ENCODE data around the gene CPED1. TPM values are rescaled to one million over a fixed set of nuclear protein-coding genes. Genes with fewer than 3 reads are reported as not detected.

The CPED1 gene
- total RNA-seq, 2 experiments from 2014 or later: not detected

DNA sequence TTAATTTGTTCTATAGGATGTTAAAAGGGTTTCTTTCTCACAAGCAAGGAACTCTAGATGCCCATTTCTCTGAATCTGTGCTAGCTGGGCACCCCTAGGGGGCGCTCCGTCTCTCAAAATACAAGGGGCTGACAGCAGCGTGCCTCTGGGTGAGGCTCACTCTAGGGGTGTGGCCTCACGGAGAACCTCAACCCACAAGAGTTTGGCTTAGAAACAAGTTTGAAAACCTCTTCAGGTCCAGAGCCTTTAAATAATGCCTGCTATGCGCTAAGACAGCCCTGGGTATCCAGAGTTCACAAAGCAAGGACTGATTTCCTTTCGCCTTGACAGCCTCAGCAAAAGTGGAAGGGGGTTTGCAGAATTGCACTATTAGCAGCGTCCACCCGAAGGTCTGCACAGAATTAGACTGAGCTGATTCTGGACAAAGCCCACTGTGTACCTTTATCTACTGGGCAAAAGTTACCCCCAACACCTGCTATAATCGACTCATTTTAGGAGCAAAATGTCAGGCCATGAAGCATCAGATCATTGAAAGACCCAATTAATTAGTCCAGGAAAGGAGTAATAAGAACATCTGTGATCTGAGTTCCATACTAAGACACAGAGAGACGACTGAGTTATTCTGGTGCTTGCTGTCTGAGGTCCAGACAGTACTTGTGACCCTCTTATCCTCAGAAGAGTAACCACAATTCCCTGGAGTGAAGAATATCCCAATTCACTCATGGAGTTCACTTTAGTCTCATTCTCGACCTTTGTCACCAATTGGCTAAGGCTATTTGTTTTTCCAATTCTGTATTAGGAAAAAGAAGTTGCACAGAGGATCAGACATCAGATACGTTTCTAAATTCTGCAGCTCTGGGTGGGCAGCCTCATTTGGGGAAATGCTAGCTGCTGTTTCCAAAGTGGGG, 574 bp upstream of the CPED1 start:
- TF ChIP-seq, protein P1, sequence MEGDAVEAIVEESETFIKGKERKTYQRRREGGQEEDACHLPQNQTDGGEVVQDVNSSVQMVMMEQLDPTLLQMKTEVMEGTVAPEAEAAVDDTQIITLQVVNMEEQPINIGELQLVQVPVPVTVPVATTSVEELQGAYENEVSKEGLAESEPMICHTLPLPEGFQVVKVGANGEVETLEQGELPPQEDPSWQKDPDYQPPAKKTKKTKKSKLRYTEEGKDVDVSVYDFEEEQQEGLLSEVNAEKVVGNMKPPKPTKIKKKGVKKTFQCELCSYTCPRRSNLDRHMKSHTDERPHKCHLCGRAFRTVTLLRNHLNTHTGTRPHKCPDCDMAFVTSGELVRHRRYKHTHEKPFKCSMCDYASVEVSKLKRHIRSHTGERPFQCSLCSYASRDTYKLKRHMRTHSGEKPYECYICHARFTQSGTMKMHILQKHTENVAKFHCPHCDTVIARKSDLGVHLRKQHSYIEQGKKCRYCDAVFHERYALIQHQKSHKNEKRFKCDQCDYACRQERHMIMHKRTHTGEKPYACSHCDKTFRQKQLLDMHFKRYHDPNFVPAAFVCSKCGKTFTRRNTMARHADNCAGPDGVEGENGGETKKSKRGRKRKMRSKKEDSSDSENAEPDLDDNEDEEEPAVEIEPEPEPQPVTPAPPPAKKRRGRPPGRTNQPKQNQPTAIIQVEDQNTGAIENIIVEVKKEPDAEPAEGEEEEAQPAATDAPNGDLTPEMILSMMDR (IDR thresholded peaks at IDR 0.05): peak; percentile 88
- ChIA-PET POLR2A (no interaction called here), CTCF (interaction anchor here (0.7 to 5.7 kb wide), 27 partner anchors 9 to 459 kb away, joined by 3 to 38 read pairs (median 4); no protein-coding TSS in a partner anchor)
- Mint-ChIP-seq H3K4me1 (ENCODE audit: low read depth) (peaks cover 10% of the 10 kb centered on the region), H3K4me3 (peak overlapping the region; percentile 57), H3K27me3 (peaks cover 51% of the 10 kb centered on the region), H3K27ac (no peak overlapping the region), H3K9me3 (no peaks in the 10 kb centered on the region), H3K36me3 (ENCODE audit: low read depth) (no peaks in the 10 kb centered on the region)
- DNase-seq: peak; percentile 92
- intact Hi-C loops (cut with micrococcal nuclease): loop anchor here (1.0 to 2.0 kb wide), 2 partner anchors 93 to 119 kb away; no protein-coding TSS in a partner anchor
- peak; percentile 98 for ATAC-seq

DNA sequence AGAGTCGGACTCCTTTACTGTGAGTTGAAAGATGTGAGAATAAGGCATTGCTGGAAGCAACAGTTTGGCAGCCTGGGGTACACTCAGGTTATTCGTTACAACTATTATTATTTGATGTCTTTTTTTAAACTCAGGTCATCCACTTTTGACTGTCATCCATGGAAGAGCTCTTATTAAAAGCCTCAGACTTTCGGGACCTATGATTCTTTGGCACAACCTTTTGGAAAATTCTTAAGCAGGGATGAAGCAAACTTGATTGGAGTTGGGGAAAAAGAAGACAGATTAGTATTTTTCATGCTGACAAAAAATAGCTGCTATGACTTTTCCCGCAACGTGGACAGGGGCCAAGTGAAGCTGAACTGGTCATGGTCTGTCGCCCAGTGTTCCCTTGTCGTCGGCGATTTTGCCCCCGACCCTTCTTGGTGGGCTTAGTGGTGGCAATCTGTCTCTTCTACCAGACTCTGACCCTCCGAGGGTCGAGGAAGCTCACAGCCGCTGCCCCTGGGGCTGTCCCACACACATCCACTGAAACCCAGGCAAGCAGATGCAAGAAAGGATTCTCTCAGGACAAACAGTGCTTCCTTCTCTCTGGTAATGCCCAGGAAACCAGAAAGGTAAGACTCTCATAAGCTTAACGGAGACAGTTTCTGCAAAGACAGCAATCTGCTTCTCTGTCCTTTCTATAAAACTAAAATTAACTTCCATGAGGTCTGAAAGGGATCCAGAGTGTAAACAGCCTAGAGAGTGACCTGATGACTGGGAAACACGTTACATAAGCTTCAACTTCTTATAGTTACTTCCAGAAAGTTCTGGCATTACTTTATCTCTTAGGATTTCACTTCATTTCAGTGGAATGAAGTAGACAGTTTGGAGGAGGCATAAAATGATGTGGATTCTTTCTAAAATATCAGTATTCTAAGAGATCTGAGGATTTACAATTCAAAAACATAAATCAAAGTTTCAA, 1.0 kb downstream of the CPED1 start:
- CTCF ChIA-PET: interaction anchor here (0.7 to 5.7 kb wide), 7 partner anchors 10 to 124 kb away, joined by 3 to 38 read pairs (median 3); no protein-coding TSS in a partner anchor
- ATAC-seq: no peak
- Mint-ChIP-seq H3K27me3 (peaks cover 48% of the 10 kb centered on the region), H3K9me3 (no peaks in the 10 kb centered on the region), H3K36me3 (ENCODE audit: low read depth) (no peaks in the 10 kb centered on the region), H3K4me3 (no peak overlapping the region), H3K4me1 (ENCODE audit: low read depth) (peaks cover 10% of the 10 kb centered on the region), H3K27ac (no peak overlapping the region)
- POLR2A ChIA-PET: interaction anchor here (0.9 kb wide), 1 partner anchor 38 kb away, joined by 4 read pairs; no protein-coding TSS in a partner anchor
- intact Hi-C loops (cut with micrococcal nuclease): no loop called here
- TF ChIP-seq, protein P1 (IDR thresholded peaks at IDR 0.05): no peak
- DNase-seq: no peak

DNA sequence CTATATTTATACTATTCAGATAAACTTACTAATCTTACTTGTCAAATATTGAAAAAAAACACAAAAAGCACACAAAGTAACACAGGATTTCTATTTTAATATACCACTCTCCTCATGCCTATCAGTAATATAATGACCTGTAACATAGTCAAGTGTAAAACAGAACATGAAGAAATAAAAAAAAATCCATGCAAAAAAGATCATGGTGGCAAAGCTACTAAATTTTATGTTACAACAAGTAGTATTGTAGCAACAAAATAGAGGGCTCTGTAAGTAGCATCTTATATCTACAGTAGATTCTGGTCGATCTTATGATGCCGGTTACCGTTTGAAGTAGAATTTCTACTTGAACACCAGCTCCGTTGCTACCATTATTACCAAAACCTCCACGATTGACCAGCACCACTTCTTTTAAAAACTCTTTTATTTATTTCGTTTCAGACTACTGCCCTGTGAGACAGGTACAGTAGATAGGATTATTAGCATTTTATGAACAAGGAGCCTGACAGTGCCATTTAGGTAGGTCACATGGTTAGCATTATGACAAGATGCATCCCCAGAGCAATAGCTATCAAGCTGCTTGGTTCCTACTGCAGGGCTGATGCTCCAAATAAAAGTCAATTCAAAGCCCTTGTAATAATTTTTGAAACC, 2.1 kb downstream of the CPED1 start:
- H3K27ac Mint-ChIP-seq: no peak overlapping the region
- no peak for DNase-seq
- CTCF ChIA-PET: interaction anchor here (1.2 to 5.7 kb wide), 4 partner anchors 92 to 123 kb away, joined by 3 to 38 read pairs (median 16); no protein-coding TSS in a partner anchor
- H3K9me3 Mint-ChIP-seq: no peaks in the 10 kb centered on the region
- peaks cover 47% of the 10 kb centered on the region for H3K27me3 Mint-ChIP-seq
- TF ChIP-seq, protein P1 (IDR thresholded peaks at IDR 0.05): no peak
- peaks cover 12% of the 10 kb centered on the region for H3K4me1 Mint-ChIP-seq (ENCODE audit: low read depth)
- intact Hi-C loops (cut with micrococcal nuclease): no loop called here
- H3K4me3 Mint-ChIP-seq: no peak overlapping the region
- H3K36me3 Mint-ChIP-seq (ENCODE audit: low read depth): no peaks in the 10 kb centered on the region
- POLR2A ChIA-PET: interaction anchor here (1.3 kb wide), 1 partner anchor 39 kb away, joined by 4 read pairs; the partner anchor contains the start of gene ING3
- no peak for ATAC-seq

DNA sequence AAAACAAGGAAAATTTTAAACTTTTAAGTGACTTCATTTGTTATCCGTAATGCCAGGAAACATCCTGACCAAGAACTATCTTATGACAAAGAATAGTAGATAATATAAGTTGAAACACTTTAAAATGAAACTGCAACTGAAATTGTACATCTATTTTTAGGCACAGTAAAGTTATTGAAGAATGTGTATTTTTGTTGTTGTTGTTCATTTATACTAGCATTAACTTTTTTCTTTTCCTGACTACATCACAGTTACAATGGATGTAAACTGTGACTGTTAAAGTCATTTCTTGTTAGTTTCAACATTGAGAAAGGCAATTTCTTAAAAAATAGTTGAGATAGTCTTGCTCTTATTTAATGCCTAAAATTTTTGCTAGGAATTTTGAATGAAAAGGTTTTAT, 2.6 kb downstream of the CPED1 start:
- intact Hi-C loops (cut with micrococcal nuclease): no loop called here
- ChIA-PET CTCF (interaction anchor here (1.5 to 5.4 kb wide), 2 partner anchors 116 to 117 kb away, joined by 3 to 30 read pairs; no protein-coding TSS in a partner anchor), POLR2A (interaction anchor here (1.3 kb wide), 1 partner anchor 40 kb away, joined by 4 read pairs; the partner anchor contains the start of gene ING3)
- DNase-seq (no peak), ATAC-seq (no peak)
- peaks cover 14% of the 10 kb centered on the region for H3K4me1 Mint-ChIP-seq (ENCODE audit: low read depth)
- H3K27ac Mint-ChIP-seq: no peak overlapping the region
- TF ChIP-seq, protein P1 (IDR thresholded peaks at IDR 0.05): no peak
- peaks cover 44% of the 10 kb centered on the region for H3K27me3 Mint-ChIP-seq
- H3K36me3 Mint-ChIP-seq (ENCODE audit: low read depth): no peaks in the 10 kb centered on the region
- no peak overlapping the region for H3K4me3 Mint-ChIP-seq
- no peaks in the 10 kb centered on the region for H3K9me3 Mint-ChIP-seq

Measured in activated CD8-positive, alpha-beta T cell treated with anti-CD3 and anti-CD28 coated beads for 36 hours (primary cell).